ENCODE results near the gene QPRT. TPM values are rescaled to one million over a fixed set of nuclear protein-coding genes. Genes with fewer than 3 reads are reported as not detected.

Gene QPRT
- total RNA-seq, 1 donor from 2014 or later = 20.7 TPM

DNA sequence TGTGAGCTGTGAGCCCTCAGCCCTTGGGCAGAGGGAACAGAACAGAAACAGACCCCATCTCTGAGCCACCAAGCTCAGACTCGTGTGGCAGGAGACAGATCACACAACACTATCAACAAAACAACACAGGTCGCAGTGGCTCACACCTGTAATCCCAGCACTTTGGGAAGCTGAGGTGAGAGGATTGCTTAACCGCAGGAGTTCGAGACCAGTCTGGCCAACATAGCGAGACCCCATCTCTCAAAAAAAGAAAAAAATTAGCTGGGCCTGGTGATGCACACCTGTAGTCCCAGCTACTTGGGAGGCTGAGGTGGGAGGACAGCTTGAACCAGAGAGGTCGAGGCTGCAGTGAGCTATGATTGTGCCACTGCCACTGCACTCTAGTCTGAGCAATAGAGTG, 5.5 kb upstream of the QPRT start:
- Mint-ChIP-seq H3K9me3 (ENCODE audit: low read depth) (no peaks in the 10 kb centered on the region), H3K4me3 (ENCODE audit: unreplicated experiment) (no peak overlapping the region)
- no peak for DNase-seq (ENCODE audit: low spot score)

DNA sequence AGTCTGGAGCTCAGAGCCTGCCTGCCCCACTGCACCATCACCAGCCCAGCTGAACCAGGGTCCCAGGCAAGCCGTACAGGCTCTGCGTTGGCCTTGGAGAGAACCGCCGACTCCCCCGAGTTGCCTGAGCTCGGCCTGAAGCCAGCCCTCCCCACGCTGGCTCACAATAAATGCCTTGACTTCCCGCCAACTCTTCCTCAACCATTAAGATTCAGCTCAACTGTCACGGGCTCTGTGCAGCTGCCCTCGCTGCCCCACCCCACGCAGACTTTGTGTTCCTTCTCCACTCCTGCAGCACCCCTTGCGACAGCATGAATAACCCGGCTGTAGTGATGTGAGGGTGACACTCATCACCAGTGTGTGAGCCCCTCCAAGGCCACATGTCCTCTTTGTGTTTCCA, 4.8 kb upstream of the QPRT start:
- Mint-ChIP-seq H3K36me3 (ENCODE audit: low read depth) (no peaks in the 10 kb centered on the region), H3K4me1 (ENCODE audit: low read depth) (peaks cover 2% of the 10 kb centered on the region), H3K4me3 (ENCODE audit: unreplicated experiment) (no peak overlapping the region), H3K27ac (ENCODE audit: unreplicated experiment) (no peak overlapping the region), H3K27me3 (ENCODE audit: low read depth) (no peaks in the 10 kb centered on the region), H3K9me3 (ENCODE audit: low read depth) (no peaks in the 10 kb centered on the region)
- DNase-seq (ENCODE audit: low spot score) = no peak
- TF ChIP-seq, protein P1, sequence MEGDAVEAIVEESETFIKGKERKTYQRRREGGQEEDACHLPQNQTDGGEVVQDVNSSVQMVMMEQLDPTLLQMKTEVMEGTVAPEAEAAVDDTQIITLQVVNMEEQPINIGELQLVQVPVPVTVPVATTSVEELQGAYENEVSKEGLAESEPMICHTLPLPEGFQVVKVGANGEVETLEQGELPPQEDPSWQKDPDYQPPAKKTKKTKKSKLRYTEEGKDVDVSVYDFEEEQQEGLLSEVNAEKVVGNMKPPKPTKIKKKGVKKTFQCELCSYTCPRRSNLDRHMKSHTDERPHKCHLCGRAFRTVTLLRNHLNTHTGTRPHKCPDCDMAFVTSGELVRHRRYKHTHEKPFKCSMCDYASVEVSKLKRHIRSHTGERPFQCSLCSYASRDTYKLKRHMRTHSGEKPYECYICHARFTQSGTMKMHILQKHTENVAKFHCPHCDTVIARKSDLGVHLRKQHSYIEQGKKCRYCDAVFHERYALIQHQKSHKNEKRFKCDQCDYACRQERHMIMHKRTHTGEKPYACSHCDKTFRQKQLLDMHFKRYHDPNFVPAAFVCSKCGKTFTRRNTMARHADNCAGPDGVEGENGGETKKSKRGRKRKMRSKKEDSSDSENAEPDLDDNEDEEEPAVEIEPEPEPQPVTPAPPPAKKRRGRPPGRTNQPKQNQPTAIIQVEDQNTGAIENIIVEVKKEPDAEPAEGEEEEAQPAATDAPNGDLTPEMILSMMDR (IDR thresholded peaks at IDR 0.05) = no peak

More for the DNA sequence above, 5.5 kb upstream of the QPRT start:
- TF ChIP-seq, protein P1 (IDR thresholded peaks at IDR 0.05) = no peak
- Mint-ChIP-seq H3K4me1 (ENCODE audit: low read depth) (no peaks in the 10 kb centered on the region), H3K27ac (ENCODE audit: unreplicated experiment) (no peak overlapping the region), H3K27me3 (ENCODE audit: low read depth) (no peaks in the 10 kb centered on the region), H3K36me3 (ENCODE audit: low read depth) (no peaks in the 10 kb centered on the region)

DNA sequence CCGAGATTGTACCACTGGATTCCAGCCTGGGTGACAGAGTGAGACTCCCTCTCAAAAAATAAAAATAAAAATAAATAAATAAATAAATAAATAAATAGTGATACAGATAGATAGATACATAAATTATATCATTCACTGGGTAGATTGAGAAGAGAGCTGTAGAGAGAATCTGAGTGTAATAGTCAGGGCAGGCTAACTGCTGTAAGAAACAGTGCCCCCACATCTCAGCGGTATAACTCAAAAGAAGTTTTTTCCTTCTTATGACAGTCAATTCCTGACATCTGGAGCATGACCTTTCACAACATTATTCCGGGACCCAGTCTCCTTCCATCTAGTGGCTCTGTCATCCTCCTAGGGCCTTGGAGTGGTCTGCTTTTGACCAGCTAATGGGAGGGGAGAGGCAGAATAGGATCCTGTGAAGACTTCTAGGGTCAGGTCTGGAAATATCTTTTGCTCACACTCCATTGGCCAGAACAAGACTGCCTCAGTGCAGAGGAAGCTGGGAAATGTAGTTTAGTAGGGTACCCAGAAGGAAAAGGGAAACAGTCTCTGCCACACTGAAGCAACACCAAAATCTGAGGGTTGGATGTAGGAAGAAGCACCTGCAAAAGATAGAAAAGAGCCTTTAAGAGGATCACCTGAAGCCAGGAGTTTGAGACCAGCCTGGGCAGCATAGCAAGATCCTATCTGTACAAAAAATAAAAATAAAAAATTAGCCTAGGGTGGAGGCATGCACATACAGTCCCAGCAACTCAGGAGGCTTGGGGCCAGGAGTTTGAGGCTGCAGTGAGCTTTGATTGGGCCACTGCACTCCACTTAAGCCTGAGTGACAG, 3.0 kb upstream of the QPRT start:
- H3K9me3 Mint-ChIP-seq (ENCODE audit: low read depth) = no peaks in the 10 kb centered on the region
- no peak overlapping the region for H3K4me3 Mint-ChIP-seq (ENCODE audit: unreplicated experiment)
- H3K4me1 Mint-ChIP-seq (ENCODE audit: low read depth) = peaks cover 11% of the 10 kb centered on the region
- no peak overlapping the region for H3K27ac Mint-ChIP-seq (ENCODE audit: unreplicated experiment)
- TF ChIP-seq, protein P1 (IDR thresholded peaks at IDR 0.05) = no peak
- no peaks in the 10 kb centered on the region for H3K27me3 Mint-ChIP-seq (ENCODE audit: low read depth)
- DNase-seq (ENCODE audit: low spot score) = no peak
- H3K36me3 Mint-ChIP-seq (ENCODE audit: low read depth) = no peaks in the 10 kb centered on the region

DNA sequence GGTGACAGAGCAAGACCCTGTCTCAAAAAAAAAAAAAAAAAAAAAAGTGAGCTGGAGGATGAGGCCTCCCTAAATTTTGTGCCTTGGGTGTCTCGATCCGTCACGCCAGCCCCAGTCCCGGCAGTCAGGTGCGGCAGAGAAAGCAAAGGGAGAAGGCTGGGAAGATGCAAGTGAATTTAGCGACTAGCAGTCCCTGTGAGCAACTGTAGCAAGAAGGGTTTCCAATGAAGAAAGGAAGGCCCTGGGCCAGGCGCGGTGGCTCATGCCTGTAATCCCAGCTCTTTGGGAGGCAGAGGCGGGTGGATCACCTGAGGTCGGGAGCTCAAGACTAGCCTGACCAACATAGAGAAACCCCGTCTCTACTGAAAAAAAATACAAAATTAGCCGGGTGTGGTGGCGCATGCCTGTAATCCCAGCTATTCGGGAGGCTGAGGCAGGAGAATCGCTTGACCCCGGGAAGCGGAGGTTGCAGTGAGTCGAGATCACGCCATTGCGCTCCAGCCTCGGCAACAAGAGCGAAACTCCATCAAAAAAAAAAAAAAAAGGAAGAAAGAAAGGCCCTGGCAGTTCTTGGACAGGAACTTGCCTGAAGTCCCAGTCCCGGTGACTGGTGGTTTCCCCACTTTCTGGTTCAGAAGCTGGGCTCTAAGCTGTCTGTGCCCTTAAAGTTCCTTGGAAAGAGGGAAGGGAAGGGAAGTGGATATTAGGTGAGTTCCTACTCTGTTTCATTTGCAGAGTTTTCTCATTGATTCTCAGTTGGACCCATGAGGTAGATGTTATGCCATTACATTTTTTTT, 1.8 kb upstream of the QPRT start:
- DNase-seq (ENCODE audit: low spot score) = no peak
- no peaks in the 10 kb centered on the region for H3K36me3 Mint-ChIP-seq (ENCODE audit: low read depth)
- no peak overlapping the region for H3K27ac Mint-ChIP-seq (ENCODE audit: unreplicated experiment)
- no peak overlapping the region for H3K4me3 Mint-ChIP-seq (ENCODE audit: unreplicated experiment)
- peaks cover 12% of the 10 kb centered on the region for H3K4me1 Mint-ChIP-seq (ENCODE audit: low read depth)
- no peaks in the 10 kb centered on the region for H3K27me3 Mint-ChIP-seq (ENCODE audit: low read depth)
- no peaks in the 10 kb centered on the region for H3K9me3 Mint-ChIP-seq (ENCODE audit: low read depth)
- TF ChIP-seq, protein P1 (IDR thresholded peaks at IDR 0.05) = no peak

DNA sequence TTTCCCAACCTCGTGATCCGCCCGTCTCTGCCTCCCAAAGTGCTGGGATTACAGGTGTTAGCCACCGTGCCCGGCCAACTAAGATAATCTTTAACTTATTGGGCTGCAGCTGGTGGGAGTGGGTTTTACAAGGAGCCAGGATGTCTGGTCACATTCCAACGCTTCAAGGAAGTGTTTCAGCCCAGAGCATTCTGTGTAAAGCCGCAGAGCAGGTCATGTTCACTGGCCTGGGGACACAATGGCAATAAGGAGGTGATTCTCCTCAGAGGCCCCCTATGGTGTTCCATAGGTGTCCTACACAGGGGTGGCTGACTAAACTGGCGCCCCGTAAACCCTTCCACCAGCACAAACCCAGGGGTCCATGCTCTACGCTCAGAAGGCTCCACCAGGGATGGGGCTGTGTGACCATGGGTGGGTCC, 1.2 kb downstream of the QPRT start:
- H3K27ac Mint-ChIP-seq (ENCODE audit: unreplicated experiment) = no peak overlapping the region
- peak overlapping the region; percentile 73 for H3K4me3 Mint-ChIP-seq (ENCODE audit: unreplicated experiment)

More for the DNA sequence above, 1.2 kb downstream of the QPRT start:
- no peaks in the 10 kb centered on the region for H3K36me3 Mint-ChIP-seq (ENCODE audit: low read depth)
- H3K9me3 Mint-ChIP-seq (ENCODE audit: low read depth) = no peaks in the 10 kb centered on the region
- H3K27me3 Mint-ChIP-seq (ENCODE audit: low read depth) = no peaks in the 10 kb centered on the region
- H3K4me1 Mint-ChIP-seq (ENCODE audit: low read depth) = peaks cover 12% of the 10 kb centered on the region
- no peak for DNase-seq (ENCODE audit: low spot score)
- TF ChIP-seq, protein P1 (IDR thresholded peaks at IDR 0.05) = no peak
